Measurements from ENCODE around the gene KIF5C. TPM values are rescaled to one million over a fixed set of nuclear protein-coding genes. Genes with fewer than 3 reads are reported as not detected.

KIF5C gene
- total and polyA plus RNA-seq, 8 donors = under 0.01 to 14.7 (median 2.4) TPM

DNA sequence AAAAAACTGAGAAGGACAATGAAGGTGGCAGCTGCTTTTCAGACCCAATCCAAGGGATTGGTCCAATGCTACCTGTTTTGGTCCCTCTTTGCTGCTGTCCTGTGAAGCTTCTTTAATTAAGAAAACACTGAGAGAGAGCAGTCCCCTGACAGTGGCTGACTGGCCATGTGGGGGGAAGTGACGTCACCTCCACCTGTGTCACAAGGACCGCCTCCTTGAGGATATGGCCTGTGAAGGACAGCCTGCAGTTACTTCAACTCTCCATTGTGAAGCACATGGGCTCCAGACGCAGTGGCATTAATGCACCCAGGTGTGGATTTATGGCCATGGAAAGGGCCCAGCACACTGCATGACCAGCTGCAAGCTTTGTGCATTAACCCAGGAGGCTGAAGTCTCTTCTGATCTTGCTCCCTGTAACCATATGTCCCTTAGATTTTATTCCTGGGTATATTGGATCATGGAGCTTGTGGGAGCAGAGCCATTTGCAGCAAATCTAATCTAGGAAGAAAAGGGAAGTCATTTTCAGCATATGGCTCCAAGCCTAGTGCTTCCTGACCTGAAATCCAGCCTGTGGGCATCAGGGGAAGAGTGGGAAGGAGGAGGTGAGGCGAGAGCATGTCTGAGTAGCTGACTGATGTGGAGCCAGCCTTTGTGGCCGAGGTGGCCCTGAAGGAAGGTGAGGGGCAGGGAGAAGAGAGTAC is 32.2 kb downstream of the KIF5C start:
- no peak for TF ChIP-seq POLR2AphosphoS5 (IDR thresholded peaks at IDR 0.05)
- no peak for TF ChIP-seq POLR2A (IDR thresholded peaks at IDR 0.05)
- no peak for TF ChIP-seq EP300 (IDR thresholded peaks at IDR 0.05)
- TF ChIP-seq, protein P1, sequence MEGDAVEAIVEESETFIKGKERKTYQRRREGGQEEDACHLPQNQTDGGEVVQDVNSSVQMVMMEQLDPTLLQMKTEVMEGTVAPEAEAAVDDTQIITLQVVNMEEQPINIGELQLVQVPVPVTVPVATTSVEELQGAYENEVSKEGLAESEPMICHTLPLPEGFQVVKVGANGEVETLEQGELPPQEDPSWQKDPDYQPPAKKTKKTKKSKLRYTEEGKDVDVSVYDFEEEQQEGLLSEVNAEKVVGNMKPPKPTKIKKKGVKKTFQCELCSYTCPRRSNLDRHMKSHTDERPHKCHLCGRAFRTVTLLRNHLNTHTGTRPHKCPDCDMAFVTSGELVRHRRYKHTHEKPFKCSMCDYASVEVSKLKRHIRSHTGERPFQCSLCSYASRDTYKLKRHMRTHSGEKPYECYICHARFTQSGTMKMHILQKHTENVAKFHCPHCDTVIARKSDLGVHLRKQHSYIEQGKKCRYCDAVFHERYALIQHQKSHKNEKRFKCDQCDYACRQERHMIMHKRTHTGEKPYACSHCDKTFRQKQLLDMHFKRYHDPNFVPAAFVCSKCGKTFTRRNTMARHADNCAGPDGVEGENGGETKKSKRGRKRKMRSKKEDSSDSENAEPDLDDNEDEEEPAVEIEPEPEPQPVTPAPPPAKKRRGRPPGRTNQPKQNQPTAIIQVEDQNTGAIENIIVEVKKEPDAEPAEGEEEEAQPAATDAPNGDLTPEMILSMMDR (IDR thresholded peaks at IDR 0.05) = no peak
- Histone ChIP-seq H3K36me3 (no peaks in the 10 kb centered on the region), H3K9me3 (peaks cover 0 to 12% (median 3%) of the 10 kb centered on the region in 4 donors), H3K4me1 (no peaks in the 10 kb centered on the region), H3K27me3 (no peaks in the 10 kb centered on the region), H3K4me3 (no peak overlapping the region), H3K27ac (no peak overlapping the region)
- WGBS, 5 donors = 91 to 98% (median 94%) methylated on average over 5 of the region's 5 CpGs
- DNase-seq = no peak
- intact Hi-C loops (cut with DNase I; ENCODE audit: low total_unique reads) = no loop called here

GRCh38 chr2:148909114-148909513 is 34.1 kb downstream of the KIF5C start:
- Histone ChIP-seq H3K4me3 (no peak overlapping the region), H3K27me3 (no peaks in the 10 kb centered on the region), H3K4me1 (no peaks in the 10 kb centered on the region), H3K27ac (no peak overlapping the region), H3K9me3 (peaks cover 0 to 12% (median 3%) of the 10 kb centered on the region in 4 donors), H3K36me3 (no peaks in the 10 kb centered on the region)
- no peak for TF ChIP-seq POLR2AphosphoS5 (IDR thresholded peaks at IDR 0.05)
- no peak for TF ChIP-seq POLR2A (IDR thresholded peaks at IDR 0.05)
- TF ChIP-seq, protein P1 (IDR thresholded peaks at IDR 0.05) = no peak
- no peak for TF ChIP-seq EP300 (IDR thresholded peaks at IDR 0.05)
- 53 to 73% (median 71%) methylated on average over 8 of the region's 8 CpGs for WGBS, 5 donors
- intact Hi-C loops (cut with DNase I; ENCODE audit: low total_unique reads) = no loop called here
- DNase-seq = no peak

- intact Hi-C loops (cut with DNase I; ENCODE audit: low total_unique reads) = no loop called here
- peaks cover 0 to 8% (median under 1%) of the 10 kb centered on the region in 4 donors for H3K9me3 ChIP-seq
- no peak overlapping the region for H3K4me3 ChIP-seq
- DNase-seq = no peak
- H3K36me3 ChIP-seq = no peaks in the 10 kb centered on the region
- no peaks in the 10 kb centered on the region for H3K27me3 ChIP-seq
- no peak overlapping the region for H3K27ac ChIP-seq
- TF ChIP-seq POLR2AphosphoS5 (IDR thresholded peaks at IDR 0.05) (no peak), EP300 (IDR thresholded peaks at IDR 0.05) (no peak), POLR2A (IDR thresholded peaks at IDR 0.05) (no peak)
- TF ChIP-seq, protein P1 (IDR thresholded peaks at IDR 0.05) = no peak
- no peaks in the 10 kb centered on the region for H3K4me1 ChIP-seq
Observed at GRCh38 chr2:148913061-148913460, 38.0 kb downstream of the KIF5C start.

DNA sequence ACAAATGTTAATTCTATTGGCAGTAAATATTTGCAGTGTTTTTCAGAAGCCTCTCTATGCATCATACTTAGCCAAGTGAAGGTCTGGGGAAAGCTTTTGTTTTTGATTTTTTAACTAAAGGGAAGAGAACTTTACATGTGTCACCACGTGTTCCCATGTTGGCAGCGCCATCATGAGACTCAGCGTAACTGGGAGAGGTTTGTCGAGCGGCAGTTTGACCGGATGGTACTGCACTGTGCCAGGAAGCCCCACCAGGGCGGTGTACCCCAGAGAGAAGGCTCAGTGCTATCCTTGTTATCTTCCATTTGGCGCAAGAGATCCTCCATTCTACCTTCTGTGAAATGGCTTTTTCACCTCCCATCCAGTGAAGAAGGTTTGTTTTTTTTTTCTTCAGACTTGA is 38.5 kb downstream of the KIF5C start:
- Histone ChIP-seq H3K36me3 (no peaks in the 10 kb centered on the region), H3K27me3 (no peaks in the 10 kb centered on the region), H3K4me1 (no peaks in the 10 kb centered on the region), H3K27ac (no peak overlapping the region), H3K4me3 (no peak overlapping the region), H3K9me3 (peaks cover 0 to 12% (median 5%) of the 10 kb centered on the region in 4 donors)
- intact Hi-C loops (cut with DNase I; ENCODE audit: low total_unique reads) = no loop called here
- WGBS, 5 donors = 95 to 98% (median 96%) methylated on average over 8 of the region's 8 CpGs
- no peak for DNase-seq
- TF ChIP-seq POLR2A (IDR thresholded peaks at IDR 0.05) (no peak), POLR2AphosphoS5 (IDR thresholded peaks at IDR 0.05) (no peak), EP300 (IDR thresholded peaks at IDR 0.05) (no peak)
- TF ChIP-seq, protein P1 (IDR thresholded peaks at IDR 0.05) = no peak

All from stomach (tissue), 9 donors.